ENCODE results near the gene RNF26.
A peak's percentile ranks its signal among the peaks of the same experiment; 100 is the strongest.

RNF26 gene

GRCh38 chr11:119338965-119339588 lies 4.8 kb downstream of the RNF26 start:
- Histone ChIP-seq H3K27me3 (ENCODE audit: low read depth, low read length) (peaks cover 4% of the 10 kb centered on the region; the same call in 1 of the 2 replicates), H3K4me3 (ENCODE audit: low read length) (no peak overlapping the region), H3K9me3 (ENCODE audit: insufficient read depth, low read length) (no peaks in the 10 kb centered on the region), H3K4me2 (ENCODE audit: low read length) (no peak overlapping the region), H3K9ac (ENCODE audit: low read length) (no peak overlapping the region), H2AFZ (ENCODE audit: low read depth, low read length) (no peak overlapping the region), H3K4me1 (ENCODE audit: low read length) (peaks cover 15% of the 10 kb centered on the region), H3K79me2 (ENCODE audit: low read length) (peaks cover 28% of the 10 kb centered on the region), H3K36me3 (replicated peaks; ENCODE audit: low read depth, low read length) (peaks cover 9% of the 10 kb centered on the region), H3K27ac (ENCODE audit: low read length) (no peak overlapping the region), H4K20me1 (ENCODE audit: insufficient read depth, low read length) (no peaks in the 10 kb centered on the region; the same call in 1 of the 2 replicates)
- TF ChIP-seq CTCF (IDR thresholded peaks at IDR 0.05; ENCODE audit: low read depth, low read length) (no peak), EZH2phosphoT487 (IDR thresholded peaks at IDR 0.05; ENCODE audit: low read depth) (no peak)

GRCh38 chr11:119339589-119340334 lies 5.4 kb downstream of the RNF26 start:
- no peak for TF ChIP-seq EZH2phosphoT487 (IDR thresholded peaks at IDR 0.05; ENCODE audit: low read depth)
- TF ChIP-seq CTCF (IDR thresholded peaks at IDR 0.05; ENCODE audit: low read depth, low read length): peak; percentile 12; the same call in 1 of the 2 replicates
- H3K9ac ChIP-seq (ENCODE audit: low read length): no peak overlapping the region
- H3K27ac ChIP-seq (ENCODE audit: low read length): no peak overlapping the region
- no peak overlapping the region for H2AFZ ChIP-seq (ENCODE audit: low read depth, low read length)
- no peaks in the 10 kb centered on the region for H3K9me3 ChIP-seq (ENCODE audit: insufficient read depth, low read length)
- peaks cover 15% of the 10 kb centered on the region for H3K4me1 ChIP-seq (ENCODE audit: low read length)
- no peaks in the 10 kb centered on the region; the same call in 1 of the 2 replicates for H4K20me1 ChIP-seq (ENCODE audit: insufficient read depth, low read length)
- H3K79me2 ChIP-seq (ENCODE audit: low read length): peaks cover 24% of the 10 kb centered on the region
- peaks cover 9% of the 10 kb centered on the region for H3K36me3 ChIP-seq (replicated peaks; ENCODE audit: low read depth, low read length)
- no peak overlapping the region for H3K4me2 ChIP-seq (ENCODE audit: low read length)
- peaks cover 4% of the 10 kb centered on the region; the same call in 1 of the 2 replicates for H3K27me3 ChIP-seq (ENCODE audit: low read depth, low read length)
- H3K4me3 ChIP-seq (ENCODE audit: low read length): no peak overlapping the region

- peaks cover 16% of the 10 kb centered on the region for H3K79me2 ChIP-seq (ENCODE audit: low read length)
- no peak within 1 kb of the TSS for H3K4me2 ChIP-seq (ENCODE audit: low read length)
- H3K27ac ChIP-seq (ENCODE audit: low read length): no peak within 1 kb of the TSS
- H3K36me3 ChIP-seq (replicated peaks; ENCODE audit: low read depth, low read length): peaks cover 9% of the 10 kb centered on the region
- peaks cover 4% of the 10 kb centered on the region; the same call in 1 of the 2 replicates for H3K27me3 ChIP-seq (ENCODE audit: low read depth, low read length)
- H3K9ac ChIP-seq (ENCODE audit: low read length): no peak within 1 kb of the TSS
- H2AFZ ChIP-seq (ENCODE audit: low read depth, low read length): no peak within 1 kb of the TSS
- peaks cover 7% of the 10 kb centered on the region for H3K4me1 ChIP-seq (ENCODE audit: low read length)
- H3K4me3 ChIP-seq (ENCODE audit: low read length): no peak within 1 kb of the TSS
- no peak for TF ChIP-seq CTCF (IDR thresholded peaks at IDR 0.05; ENCODE audit: low read depth, low read length)
- TF ChIP-seq EZH2phosphoT487 (IDR thresholded peaks at IDR 0.05; ENCODE audit: low read depth): no peak
- H4K20me1 ChIP-seq (ENCODE audit: insufficient read depth, low read length): no peaks in the 10 kb centered on the region; the same call in 1 of the 2 replicates
- no peaks in the 10 kb centered on the region for H3K9me3 ChIP-seq (ENCODE audit: insufficient read depth, low read length)
Measured at GRCh38 chr11:119340335-119341221, 6.3 kb downstream of the RNF26 start, which contains the start of gene C1QTNF5. C1QTNF5 (minus strand) TSS chr11:119340883; CDS start chr11:119340397, 486 bp downstream.
